GM12873 (cell line): ENCODE measurements around the gene ATXN7L2.

Experiments used
- CTCF ChIP-seq: IDR thresholded peaks from 2 replicates; pipeline ENCODE4 v1.5.1; 2012; ENCODE audit warnings: low read depth, mild to moderate bottlenecking, moderate library complexity, low read length, control low read depth; ENCODE audit not compliant: insufficient read depth; ENCODE audit errors: missing control alignments

The ATXN7L2 gene

DNA sequence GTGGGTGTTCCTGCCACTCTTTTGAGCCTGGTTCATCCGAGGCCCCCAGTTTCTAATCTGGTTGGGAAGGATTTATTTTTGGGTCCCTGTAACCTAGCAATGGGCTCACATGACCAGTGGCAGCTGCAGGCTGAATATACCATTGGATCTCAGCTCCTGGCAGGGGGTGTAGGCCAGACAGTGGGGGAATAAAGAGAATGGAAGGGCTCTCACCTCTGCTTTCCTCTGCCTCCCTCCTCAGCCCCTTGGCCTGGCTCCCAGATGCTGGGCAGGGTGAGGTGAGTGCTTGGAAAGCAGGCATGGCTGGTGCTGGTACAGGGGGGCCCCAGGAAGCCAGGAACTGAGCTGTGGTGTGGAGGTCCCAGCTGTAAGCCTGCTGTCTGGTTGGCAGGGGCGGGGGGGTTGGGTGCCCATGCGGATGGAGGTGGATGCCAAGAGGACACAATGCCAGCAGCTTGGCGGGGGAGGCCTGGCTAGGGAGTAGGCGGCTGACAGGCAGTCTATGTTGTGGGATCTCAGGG, 52.3 kb downstream of the ATXN7L2 start:
- no peak for TF ChIP-seq CTCF

DNA sequence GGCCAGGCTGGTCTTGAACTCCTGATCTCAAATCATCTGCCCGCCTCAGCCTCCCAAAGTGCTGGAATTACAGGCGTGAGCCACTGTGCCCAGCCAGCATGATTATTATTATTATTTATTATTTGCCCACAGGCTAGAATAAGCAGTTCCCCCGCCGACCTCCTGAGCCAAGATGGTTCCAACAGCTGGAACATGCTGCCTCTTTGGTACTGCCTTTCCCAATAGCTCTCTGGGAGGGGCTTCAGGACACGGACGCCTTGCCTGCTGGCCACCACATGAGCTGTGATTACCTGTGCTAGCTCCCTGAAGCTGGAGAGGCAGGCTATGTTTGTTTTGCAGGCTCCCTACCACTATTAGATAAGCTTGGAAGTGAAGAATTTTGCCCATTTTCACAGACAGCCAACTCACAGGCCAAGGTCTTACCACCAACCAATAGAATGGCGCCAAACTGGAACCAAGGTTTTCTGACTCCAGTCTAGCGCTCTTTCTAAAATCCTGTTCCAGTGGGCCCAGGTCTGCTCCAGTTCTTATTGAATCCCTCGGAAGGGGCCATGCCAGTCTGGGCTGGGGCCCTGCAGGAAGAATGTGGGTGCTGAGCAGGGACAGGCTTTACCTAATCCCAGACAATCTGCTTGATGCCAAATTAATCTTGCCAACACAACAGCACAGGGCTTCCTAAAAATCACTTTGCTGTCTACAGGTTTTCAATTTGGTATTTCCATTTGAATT, 53.9 kb downstream of the ATXN7L2 start:
- TF ChIP-seq CTCF: no peak

GRCh38 chr1:109538827-109539555, 55.3 kb downstream of the ATXN7L2 start:
- no peak for TF ChIP-seq CTCF

DNA sequence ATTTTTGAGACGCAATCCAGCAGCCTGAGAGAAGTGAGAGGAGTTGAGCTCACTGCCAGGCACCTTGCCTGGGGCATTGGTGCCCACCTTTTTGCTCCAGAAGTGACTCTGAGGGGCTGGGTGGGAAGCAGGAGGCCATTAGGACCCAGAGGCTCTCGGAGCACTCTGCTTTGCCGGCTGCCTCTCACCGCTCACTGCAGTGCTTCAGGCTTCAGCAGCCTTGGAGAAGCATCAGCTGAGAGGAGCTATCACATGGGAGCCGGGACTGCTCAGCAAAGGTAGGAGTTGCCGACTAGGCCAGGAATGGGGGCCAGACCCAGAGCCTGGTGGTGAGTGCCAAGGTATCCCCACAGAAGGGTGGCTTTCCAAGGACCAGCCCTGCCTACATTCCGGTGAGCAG, 56.0 kb downstream of the ATXN7L2 start, which contains the start of gene GPR61:
GPR61 (plus strand) TSS at position 197 of the 400 bp plus-strand sequence. CDS start 3,151 bp downstream, outside the sequence.
- no peak for TF ChIP-seq CTCF

DNA sequence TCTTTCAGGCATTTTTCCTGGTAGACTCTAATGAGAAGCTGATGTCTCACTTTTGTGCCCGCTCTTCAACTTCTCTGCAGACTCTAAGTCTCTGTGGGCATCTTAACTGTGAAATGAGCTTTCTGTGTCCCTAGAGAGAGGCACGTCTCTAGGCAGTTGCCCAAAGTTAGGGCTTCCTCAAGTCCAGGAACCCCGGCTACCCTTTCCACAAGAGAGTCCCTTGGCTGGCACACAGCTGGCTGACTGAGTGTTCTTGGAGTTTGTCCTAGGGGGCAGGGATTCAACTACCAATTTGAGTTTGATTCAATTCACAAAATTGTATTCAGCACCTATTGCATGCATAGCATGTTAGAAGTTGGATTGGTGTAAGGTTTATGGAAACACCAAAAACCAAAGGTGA, 57.4 kb downstream of the ATXN7L2 start:
- no peak for TF ChIP-seq CTCF
